ENCODE data around the gene AP1B1. TPM values are rescaled to one million over a fixed set of nuclear protein-coding genes. Genes with fewer than 3 reads are reported as not detected.
A peak's percentile ranks its signal among the peaks of the same experiment; 100 is the strongest.

Gene AP1B1
- total RNA-seq (2022) = 101 and 102 TPM in 2 replicates
- percentile 60 among the genes with signal in this experiment for Bru-seq, nascent RNA
- percentile 60 among the genes with signal in this experiment for BruChase-seq, experiment 1, labeled RNA remaining after a 2-hour chase
- percentile 72 among the genes with signal in this experiment for BruChase-seq, experiment 2, labeled RNA remaining after a 6-hour chase
- long read RNA-seq, full-length matches to known transcripts = 65 of 133 reads
- long read RNA-seq, partial matches to known transcripts = 38 of 133 reads
- long read RNA-seq, other reads (novel, unspliced or antisense) = 30 of 133 reads

DNA sequence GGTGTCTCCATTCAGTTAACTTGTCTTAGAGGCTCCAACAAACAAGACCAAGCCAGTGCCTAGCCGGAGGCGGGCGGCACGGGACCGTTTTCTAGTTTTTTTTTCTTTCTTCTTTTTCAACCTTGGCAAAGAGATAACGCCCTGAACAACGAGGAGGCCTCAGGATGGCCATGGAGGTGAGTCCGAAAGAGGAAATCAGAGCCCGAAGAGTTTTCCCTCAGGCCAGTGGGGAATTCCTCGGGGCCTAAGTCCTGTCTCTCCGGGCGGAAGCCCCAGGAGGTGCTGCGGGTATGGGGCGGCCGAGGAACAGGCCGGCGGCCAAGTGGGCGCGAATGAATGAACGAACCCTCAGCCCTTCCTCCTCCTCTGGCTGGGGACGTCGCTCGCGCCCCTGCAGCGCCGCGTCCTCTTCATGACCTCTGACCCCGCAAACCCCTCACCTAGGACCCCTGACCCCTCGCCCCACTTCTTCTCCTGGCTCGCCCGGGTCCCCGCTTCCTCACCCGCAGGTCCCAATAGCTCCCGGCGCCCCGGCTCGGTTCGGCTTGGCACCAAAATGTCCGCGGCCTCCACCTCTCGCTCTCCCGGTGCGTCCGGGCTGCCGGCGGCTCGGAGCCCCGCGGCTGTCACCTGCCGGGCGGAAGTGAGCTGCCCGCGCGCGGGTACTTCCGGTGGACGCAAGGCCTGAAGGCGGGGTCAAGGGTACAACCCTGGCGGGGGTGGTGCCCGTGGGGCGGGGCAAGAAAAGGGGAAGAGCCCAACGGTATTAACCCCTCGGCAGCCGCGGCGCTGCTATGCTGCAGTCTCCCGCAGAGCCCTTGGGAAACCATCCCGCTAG, at the start of gene AP1B1:
AP1B1 (minus strand) TSS at position 650 of the 838 bp plus-strand sequence. CDS start 21,327 bp downstream, outside the sequence.
- H3K4me1 ChIP-seq = peaks cover 57% of the 10 kb centered on the region
- no peaks in the 10 kb centered on the region; the same call in 1 of the 2 replicates for H3K36me3 ChIP-seq (ENCODE audit: control insufficient read depth, insufficient read depth, low read length)
- peak; percentile 96 to 97 for DNase-seq
- TSS peak; percentile 65 for BruUV-seq (replicated peaks)
- H3K9me3 Mint-ChIP-seq (ENCODE audit: unreplicated experiment) = no peaks in the 10 kb centered on the region
- CTCF ChIA-PET = interaction anchor here (0.8 to 1.4 kb wide), 3 partner anchors 15 to 165 kb away, joined by 3 to 7 read pairs (median 4); partner anchors contain the start of gene THOC5
- intact Hi-C loops (cut with micrococcal nuclease; ENCODE audit: unreplicated experiment) = no loop called here
- no peaks in the 10 kb centered on the region for H3K9me3 ChIP-seq
- no peaks in the 10 kb centered on the region for H3K27me3 ChIP-seq (replicated peaks; ENCODE audit: control insufficient read depth, insufficient read depth, low read length)
- peak within 1 kb of the TSS; percentile 73 for H3K4me3 ChIP-seq (ENCODE audit: low read depth, low read length)
- peaks cover 28% of the 10 kb centered on the region for H3K36me3 Mint-ChIP-seq (ENCODE audit: insufficient read depth, unreplicated experiment)
- H3K27ac Mint-ChIP-seq (ENCODE audit: unreplicated experiment) = peak within 1 kb of the TSS; percentile 92
- H3K27me3 Mint-ChIP-seq (ENCODE audit: insufficient read depth, unreplicated experiment) = no peaks in the 10 kb centered on the region
- H3K4me1 Mint-ChIP-seq (ENCODE audit: low read depth, unreplicated experiment) = peaks cover 21% of the 10 kb centered on the region
- H3K4me3 Mint-ChIP-seq (ENCODE audit: unreplicated experiment) = peak within 1 kb of the TSS; percentile 88
- TF ChIP-seq, protein P1, sequence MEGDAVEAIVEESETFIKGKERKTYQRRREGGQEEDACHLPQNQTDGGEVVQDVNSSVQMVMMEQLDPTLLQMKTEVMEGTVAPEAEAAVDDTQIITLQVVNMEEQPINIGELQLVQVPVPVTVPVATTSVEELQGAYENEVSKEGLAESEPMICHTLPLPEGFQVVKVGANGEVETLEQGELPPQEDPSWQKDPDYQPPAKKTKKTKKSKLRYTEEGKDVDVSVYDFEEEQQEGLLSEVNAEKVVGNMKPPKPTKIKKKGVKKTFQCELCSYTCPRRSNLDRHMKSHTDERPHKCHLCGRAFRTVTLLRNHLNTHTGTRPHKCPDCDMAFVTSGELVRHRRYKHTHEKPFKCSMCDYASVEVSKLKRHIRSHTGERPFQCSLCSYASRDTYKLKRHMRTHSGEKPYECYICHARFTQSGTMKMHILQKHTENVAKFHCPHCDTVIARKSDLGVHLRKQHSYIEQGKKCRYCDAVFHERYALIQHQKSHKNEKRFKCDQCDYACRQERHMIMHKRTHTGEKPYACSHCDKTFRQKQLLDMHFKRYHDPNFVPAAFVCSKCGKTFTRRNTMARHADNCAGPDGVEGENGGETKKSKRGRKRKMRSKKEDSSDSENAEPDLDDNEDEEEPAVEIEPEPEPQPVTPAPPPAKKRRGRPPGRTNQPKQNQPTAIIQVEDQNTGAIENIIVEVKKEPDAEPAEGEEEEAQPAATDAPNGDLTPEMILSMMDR (IDR thresholded peaks at IDR 0.05; ENCODE audit: insufficient read depth in 1 of 2, low read depth in 1 of 2, low read length in 1 of 2, severe bottlenecking in 1 of 2, unreplicated experiment in 1 of 2) = no peak
- POLR2A ChIA-PET = interaction anchor here (0.6 to 1.0 kb wide), 2 partner anchors 18 to 19 kb away, joined by 3 to 8 read pairs; no protein-coding TSS in a partner anchor

DNA sequence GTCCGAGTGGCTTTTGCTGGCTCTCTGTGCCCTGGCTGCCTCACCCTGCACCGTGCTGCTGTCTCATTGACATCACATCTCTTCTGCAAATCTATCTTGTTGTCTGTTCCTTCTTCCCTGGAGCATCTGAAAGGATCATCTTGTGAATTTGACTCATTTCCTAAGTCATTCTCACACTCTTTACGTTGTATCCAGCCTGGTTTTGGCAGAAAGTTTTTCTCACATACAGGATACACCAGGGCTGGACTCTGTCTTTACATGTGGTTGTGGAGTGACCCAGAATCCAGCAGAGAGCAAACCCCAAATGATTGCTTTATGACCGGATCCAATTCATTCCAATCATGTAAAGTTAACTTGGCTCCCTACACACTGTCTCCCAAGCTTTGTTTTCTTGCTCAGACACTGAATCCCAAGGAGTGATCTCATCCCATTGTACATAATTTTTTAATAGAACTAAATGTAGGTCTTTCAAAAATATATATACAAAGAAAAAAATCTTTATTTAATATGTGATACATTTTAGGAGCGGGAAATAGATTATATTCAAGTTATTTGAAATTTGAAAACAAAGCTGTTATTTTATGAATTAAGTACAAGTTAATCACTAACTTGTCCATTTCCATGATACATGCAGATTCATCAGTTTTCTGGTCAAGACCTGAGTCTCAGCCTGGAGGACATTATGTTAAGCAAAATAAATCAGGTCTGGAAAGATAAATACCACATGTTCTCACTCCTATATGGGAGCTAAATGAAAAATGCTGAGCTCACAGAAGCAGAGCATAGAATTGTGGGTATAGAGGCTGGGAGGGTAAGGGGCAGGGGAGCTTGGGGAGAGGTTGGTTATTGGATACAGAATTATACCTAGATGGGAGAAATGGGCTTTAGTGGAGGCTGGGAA, 47.1 kb upstream of the AP1B1 start:
- TF ChIP-seq, protein P1 (IDR thresholded peaks at IDR 0.05; ENCODE audit: insufficient read depth in 1 of 2, low read depth in 1 of 2, low read length in 1 of 2, severe bottlenecking in 1 of 2, unreplicated experiment in 1 of 2) = no peak
- Histone ChIP-seq H3K36me3 (ENCODE audit: control insufficient read depth, insufficient read depth, low read length) (no peaks in the 10 kb centered on the region), H3K4me3 (ENCODE audit: low read depth, low read length) (no peak overlapping the region), H3K27me3 (replicated peaks; ENCODE audit: control insufficient read depth, insufficient read depth, low read length) (no peaks in the 10 kb centered on the region), H3K9me3 (no peaks in the 10 kb centered on the region), H3K4me1 (peaks cover 16% of the 10 kb centered on the region)
- ChIA-PET POLR2A (no interaction called here), CTCF (no interaction called here)
- Mint-ChIP-seq H3K27ac (ENCODE audit: unreplicated experiment) (no peak overlapping the region), H3K4me1 (ENCODE audit: low read depth, unreplicated experiment) (peaks cover 7% of the 10 kb centered on the region), H3K27me3 (ENCODE audit: insufficient read depth, unreplicated experiment) (no peaks in the 10 kb centered on the region), H3K36me3 (ENCODE audit: insufficient read depth, unreplicated experiment) (no peaks in the 10 kb centered on the region), H3K4me3 (ENCODE audit: unreplicated experiment) (no peak overlapping the region), H3K9me3 (ENCODE audit: unreplicated experiment) (no peaks in the 10 kb centered on the region)
- no peak for DNase-seq
- intact Hi-C loops (cut with micrococcal nuclease; ENCODE audit: unreplicated experiment) = no loop called here
- BruUV-seq (replicated peaks) = no TSS peak

DNA sequence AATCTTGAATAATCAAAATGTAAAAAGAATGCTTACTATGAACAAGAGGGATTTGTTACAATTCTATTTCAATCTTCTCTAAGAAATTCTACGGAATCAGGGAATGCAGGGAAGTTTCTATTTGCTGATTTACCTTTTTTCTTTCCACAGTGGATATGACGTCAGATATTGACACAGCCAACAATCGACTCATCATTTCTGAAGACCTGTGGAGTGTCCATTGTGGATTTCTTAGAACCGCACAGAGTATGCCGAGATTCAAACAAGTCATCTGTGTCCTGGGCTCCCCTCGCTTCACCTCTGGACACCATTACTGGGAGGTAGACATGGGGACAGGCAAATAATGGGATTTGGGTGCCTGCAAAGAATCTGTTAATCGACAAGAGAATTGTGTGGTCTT, 45.9 kb upstream of the AP1B1 start:
- Histone ChIP-seq H3K36me3 (ENCODE audit: control insufficient read depth, insufficient read depth, low read length) (no peaks in the 10 kb centered on the region), H3K4me1 (peaks cover 16% of the 10 kb centered on the region), H3K9me3 (no peaks in the 10 kb centered on the region), H3K4me3 (ENCODE audit: low read depth, low read length) (no peak overlapping the region), H3K27me3 (replicated peaks; ENCODE audit: control insufficient read depth, insufficient read depth, low read length) (no peaks in the 10 kb centered on the region)
- POLR2A ChIA-PET = no interaction called here
- Mint-ChIP-seq H3K36me3 (ENCODE audit: insufficient read depth, unreplicated experiment) (no peaks in the 10 kb centered on the region), H3K4me3 (ENCODE audit: unreplicated experiment) (no peak overlapping the region), H3K9me3 (ENCODE audit: unreplicated experiment) (no peaks in the 10 kb centered on the region), H3K27me3 (ENCODE audit: insufficient read depth, unreplicated experiment) (no peaks in the 10 kb centered on the region), H3K4me1 (ENCODE audit: low read depth, unreplicated experiment) (peaks cover 7% of the 10 kb centered on the region), H3K27ac (ENCODE audit: unreplicated experiment) (no peak overlapping the region)
- TF ChIP-seq, protein P1 (IDR thresholded peaks at IDR 0.05; ENCODE audit: insufficient read depth in 1 of 2, low read depth in 1 of 2, low read length in 1 of 2, severe bottlenecking in 1 of 2, unreplicated experiment in 1 of 2) = no peak
- intact Hi-C loops (cut with micrococcal nuclease; ENCODE audit: unreplicated experiment) = no loop called here
- BruUV-seq (replicated peaks) = no TSS peak
- no peak for DNase-seq
- CTCF ChIA-PET = no interaction called here
